ENCODE measurements around the gene RILP. TPM values are rescaled to one million over a fixed set of nuclear protein-coding genes. Genes with fewer than 3 reads are reported as not detected.

RILP gene
- total RNA-seq, 4 donors from 2014 or later, result 11.9 to 26.0 (median 20.1) TPM

DNA sequence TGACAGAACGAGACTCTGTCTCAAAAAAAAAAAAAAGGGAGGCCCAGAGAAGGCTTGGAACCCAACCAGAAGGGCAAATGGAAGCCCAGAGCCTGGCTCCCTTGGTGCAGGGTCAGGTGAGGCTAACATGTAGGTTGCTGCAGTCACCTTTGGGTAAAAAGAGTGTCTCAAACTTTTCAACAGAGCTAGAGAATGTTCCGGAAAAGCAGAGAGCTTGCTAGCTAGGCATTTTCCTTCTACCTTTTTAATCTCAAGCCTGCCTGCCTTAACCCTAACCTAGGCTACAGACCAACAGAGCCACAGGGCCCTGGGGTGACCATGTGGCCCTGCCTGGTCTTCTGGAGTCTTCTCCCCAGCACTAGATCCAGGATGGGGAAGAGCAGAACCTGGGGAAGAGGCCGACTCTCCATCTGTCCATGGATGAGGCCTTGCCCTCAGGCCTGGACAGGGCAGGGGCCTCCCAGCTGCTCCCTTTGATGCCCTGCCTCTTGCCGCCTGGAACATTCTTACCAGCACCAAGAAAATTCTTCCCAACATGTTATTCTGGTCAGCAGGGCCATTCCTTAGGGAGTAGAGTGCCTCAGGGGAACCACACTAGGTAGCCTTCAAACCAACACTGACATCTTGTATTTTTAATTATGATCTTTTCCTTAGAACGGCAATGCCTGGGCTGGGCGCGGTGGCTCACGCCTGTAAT, 51.1 kb downstream of the RILP start:
- Histone ChIP-seq H3K4me3 (no peak overlapping the region), H3K27me3 (no peaks in the 10 kb centered on the region), H3K9me3 (no peaks in the 10 kb centered on the region), H3K4me1 (no peaks in the 10 kb centered on the region), H3K36me3 (no peaks in the 10 kb centered on the region), H3K27ac (no peak overlapping the region)
- no peak for DNase-seq (ENCODE audit: low spot score in 2 of 2)
- TF ChIP-seq, protein P1, sequence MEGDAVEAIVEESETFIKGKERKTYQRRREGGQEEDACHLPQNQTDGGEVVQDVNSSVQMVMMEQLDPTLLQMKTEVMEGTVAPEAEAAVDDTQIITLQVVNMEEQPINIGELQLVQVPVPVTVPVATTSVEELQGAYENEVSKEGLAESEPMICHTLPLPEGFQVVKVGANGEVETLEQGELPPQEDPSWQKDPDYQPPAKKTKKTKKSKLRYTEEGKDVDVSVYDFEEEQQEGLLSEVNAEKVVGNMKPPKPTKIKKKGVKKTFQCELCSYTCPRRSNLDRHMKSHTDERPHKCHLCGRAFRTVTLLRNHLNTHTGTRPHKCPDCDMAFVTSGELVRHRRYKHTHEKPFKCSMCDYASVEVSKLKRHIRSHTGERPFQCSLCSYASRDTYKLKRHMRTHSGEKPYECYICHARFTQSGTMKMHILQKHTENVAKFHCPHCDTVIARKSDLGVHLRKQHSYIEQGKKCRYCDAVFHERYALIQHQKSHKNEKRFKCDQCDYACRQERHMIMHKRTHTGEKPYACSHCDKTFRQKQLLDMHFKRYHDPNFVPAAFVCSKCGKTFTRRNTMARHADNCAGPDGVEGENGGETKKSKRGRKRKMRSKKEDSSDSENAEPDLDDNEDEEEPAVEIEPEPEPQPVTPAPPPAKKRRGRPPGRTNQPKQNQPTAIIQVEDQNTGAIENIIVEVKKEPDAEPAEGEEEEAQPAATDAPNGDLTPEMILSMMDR (IDR thresholded peaks at IDR 0.05), result no peak
- TF ChIP-seq EP300 (IDR thresholded peaks at IDR 0.05), result no peak
- TF ChIP-seq POLR2AphosphoS5 (IDR thresholded peaks at IDR 0.05), result no peak
- no peak for TF ChIP-seq POLR2A (IDR thresholded peaks at IDR 0.05)
- WGBS, result 90% methylated on average over 8 of the region's 8 CpGs

DNA sequence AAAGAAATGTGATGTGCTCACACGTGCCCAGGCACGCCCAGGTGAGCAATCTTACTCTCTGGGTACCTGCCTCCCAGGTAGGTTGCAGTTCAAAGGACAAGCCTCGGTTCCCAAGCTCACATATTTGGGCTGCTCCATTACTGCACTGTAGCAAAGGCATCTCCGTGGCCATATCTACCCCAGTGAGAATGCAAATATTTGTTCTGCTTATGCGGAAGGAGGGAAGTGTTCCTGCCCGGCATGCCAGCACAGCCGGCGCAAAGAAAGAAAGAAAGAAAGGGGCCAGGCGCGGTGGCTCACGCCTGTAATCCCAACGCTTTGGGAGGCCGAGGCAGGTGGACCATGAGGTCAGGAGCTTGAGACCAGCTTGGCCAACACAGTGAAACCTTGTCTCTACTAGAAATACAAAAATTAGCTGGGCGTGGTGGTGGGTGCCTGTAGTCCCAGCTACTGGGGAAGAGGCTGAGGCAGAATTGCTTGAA, 51.8 kb downstream of the RILP start:
- DNase-seq (ENCODE audit: low spot score in 2 of 2), result no peak
- Histone ChIP-seq H3K9me3 (no peaks in the 10 kb centered on the region), H3K27ac (no peak overlapping the region), H3K36me3 (no peaks in the 10 kb centered on the region), H3K4me1 (no peaks in the 10 kb centered on the region), H3K27me3 (no peaks in the 10 kb centered on the region), H3K4me3 (no peak overlapping the region)
- TF ChIP-seq POLR2A (IDR thresholded peaks at IDR 0.05) (no peak), POLR2AphosphoS5 (IDR thresholded peaks at IDR 0.05) (no peak), EP300 (IDR thresholded peaks at IDR 0.05) (no peak)
- TF ChIP-seq, protein P1 (IDR thresholded peaks at IDR 0.05), result no peak
- 91% methylated on average over 14 of the region's 14 CpGs for WGBS

Other genes with a start within 250 kb of the RILP start
- 100 to 1,000 TPM; 467 to 572 (median 520) TPM for gene YWHAE, start 249.6 kb downstream of the RILP start, total RNA-seq
- 10 to 100 TPM; 38.9 to 53.7 (median 49.0) TPM for gene CRK, start 193.6 kb downstream of the RILP start, total RNA-seq
- 100 to 1,000 TPM in 2 of 4 donors, 10 to 100 TPM in 2; 74.9 to 116 (median 103) TPM for gene MYO1C, start 157.2 kb downstream of the RILP start, total RNA-seq
- gene INPP5K, start 133.3 kb downstream of the RILP start, total RNA-seq, result 100 to 1,000 TPM in 3 of 4 donors, 10 to 100 TPM in 1; 91.8 to 160 (median 123) TPM
- gene PITPNA, start 87.1 kb downstream of the RILP start, total RNA-seq, result 10 to 100 TPM; 49.6 to 71.9 (median 61.5) TPM
- 10 to 100 TPM in 2 of 4 donors, 1 to 10 TPM in 2; 4.8 to 11.8 (median 10.6) TPM for gene SLC43A2, start 21.0 kb downstream of the RILP start, total RNA-seq
- gene SCARF1, start 4.1 kb downstream of the RILP start, total RNA-seq, result 10 to 100 TPM in 1 of 4 donors, 1 to 10 TPM in 3; 1.8 to 12.4 (median 4.6) TPM
- 100 to 1,000 TPM; 186 to 341 (median 220) TPM for gene PRPF8, start 35.0 kb upstream of the RILP start, total RNA-seq
- gene TLCD2, start 60.5 kb upstream of the RILP start, total RNA-seq, result 1 to 10 TPM; 2.2 to 4.6 (median 2.9) TPM
- 10 to 100 TPM; 40.0 to 61.7 (median 51.3) TPM for gene WDR81, start 74.8 kb upstream of the RILP start, total RNA-seq
- gene SERPINF2, start 93.0 kb upstream of the RILP start, total RNA-seq, result 1 to 10 TPM; 3.9 to 7.4 (median 5.9) TPM
- gene SERPINF1, start 112.2 kb upstream of the RILP start, total RNA-seq, result 100 to 1,000 TPM; 146 to 256 (median 194) TPM
- 10 to 100 TPM in 2 of 4 donors, 1 to 10 TPM in 2; 6.4 to 31.7 (median 14.3) TPM for gene SMYD4, start 180.0 kb upstream of the RILP start, total RNA-seq
- gene RPA1, start 180.1 kb upstream of the RILP start, total RNA-seq, result 10 to 100 TPM; 27.6 to 58.2 (median 36.7) TPM